GM06990 (cell line): ENCODE measurements around the gene CD300C.
"Not testable (repeated sequence)": the region's sequence is repeated elsewhere in the genome, so short reads cannot be mapped to it uniquely, and the experiment has no call there.

Experiments used
- DNase-seq: peaks from one replicate; pipeline ENCODE4 v3.0.0-alpha.2; 2011; ENCODE audit not compliant: insufficient read length; ENCODE audit errors: extremely low read depth
- H3K27me3 ChIP-seq: replicated peaks from 2 replicates; pipeline ENCODE4 v1.6.0; 2011; ENCODE audit warnings: low read length; ENCODE audit not compliant: control insufficient read depth, insufficient read depth
- H3K36me3 ChIP-seq: 2 replicates; pipeline ENCODE4 v1.5.1; 2011; ENCODE audit warnings: low read length; ENCODE audit not compliant: control insufficient read depth, insufficient read depth
- H3K4me3 ChIP-seq: replicated peaks from 2 replicates; pipeline ENCODE4 v1.5.1; 2011; ENCODE audit warnings: low read depth, mild to moderate bottlenecking, control low read depth, low read length
- TF ChIP-seq, protein P1 (sequence below): IDR thresholded peaks from 2 replicates; pipeline ENCODE4 v1.5.1; 2011; ENCODE audit warnings: low read length, control low read depth, mild to moderate bottlenecking, inconsistent platforms; ENCODE audit not compliant: insufficient read depth, poor library complexity, severe bottlenecking

CD300C gene

DNA sequence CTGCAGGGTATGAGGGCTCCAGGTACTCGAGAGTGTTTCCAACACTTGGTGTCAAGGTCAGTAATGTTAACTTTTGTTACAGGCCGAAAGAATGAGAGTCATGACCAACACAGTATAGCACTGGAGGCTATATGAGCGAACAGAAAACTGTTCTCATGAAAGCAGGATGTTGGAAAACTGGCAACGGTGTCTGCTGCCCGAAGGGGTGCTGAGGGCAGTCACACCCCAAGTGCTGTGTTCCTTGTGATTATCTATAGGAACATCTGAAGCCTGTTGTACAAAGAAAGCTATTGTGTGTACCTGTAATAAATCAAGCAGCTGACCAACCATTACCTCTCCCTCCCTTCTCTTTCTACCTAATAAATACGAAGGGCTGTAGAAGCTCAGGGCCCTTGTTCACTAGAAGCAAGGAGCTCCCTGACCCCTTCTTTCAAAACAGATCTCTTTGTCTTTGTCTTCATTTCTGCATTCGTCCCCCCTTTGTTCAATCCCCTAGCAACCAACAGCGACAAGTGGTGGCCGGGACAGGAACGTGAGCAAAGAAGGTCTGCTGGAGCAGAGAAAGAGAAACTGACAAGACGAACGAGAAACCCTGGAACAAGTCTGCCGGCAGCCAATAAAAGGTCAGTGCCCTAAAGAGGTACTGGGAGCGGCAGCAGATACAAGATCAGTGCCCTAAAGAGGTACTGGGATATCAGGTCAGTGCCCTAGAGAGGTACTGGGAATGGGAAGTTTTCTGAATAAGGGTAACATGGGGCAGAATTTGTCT, 38.6 kb upstream of the CD300C start:
- TF ChIP-seq, protein P1, sequence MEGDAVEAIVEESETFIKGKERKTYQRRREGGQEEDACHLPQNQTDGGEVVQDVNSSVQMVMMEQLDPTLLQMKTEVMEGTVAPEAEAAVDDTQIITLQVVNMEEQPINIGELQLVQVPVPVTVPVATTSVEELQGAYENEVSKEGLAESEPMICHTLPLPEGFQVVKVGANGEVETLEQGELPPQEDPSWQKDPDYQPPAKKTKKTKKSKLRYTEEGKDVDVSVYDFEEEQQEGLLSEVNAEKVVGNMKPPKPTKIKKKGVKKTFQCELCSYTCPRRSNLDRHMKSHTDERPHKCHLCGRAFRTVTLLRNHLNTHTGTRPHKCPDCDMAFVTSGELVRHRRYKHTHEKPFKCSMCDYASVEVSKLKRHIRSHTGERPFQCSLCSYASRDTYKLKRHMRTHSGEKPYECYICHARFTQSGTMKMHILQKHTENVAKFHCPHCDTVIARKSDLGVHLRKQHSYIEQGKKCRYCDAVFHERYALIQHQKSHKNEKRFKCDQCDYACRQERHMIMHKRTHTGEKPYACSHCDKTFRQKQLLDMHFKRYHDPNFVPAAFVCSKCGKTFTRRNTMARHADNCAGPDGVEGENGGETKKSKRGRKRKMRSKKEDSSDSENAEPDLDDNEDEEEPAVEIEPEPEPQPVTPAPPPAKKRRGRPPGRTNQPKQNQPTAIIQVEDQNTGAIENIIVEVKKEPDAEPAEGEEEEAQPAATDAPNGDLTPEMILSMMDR = no peak
- Histone ChIP-seq H3K27me3 (no peaks in the 10 kb centered on the region; the same call in 1 of the 2 replicates), H3K4me3 (no peak overlapping the region), H3K36me3 (no peaks in the 10 kb centered on the region)
- DNase-seq = no peak

- TF ChIP-seq, protein P1 = no peak
- no peak overlapping the region for H3K4me3 ChIP-seq
- no peak for DNase-seq
- H3K36me3 ChIP-seq = no peaks in the 10 kb centered on the region
- no peaks in the 10 kb centered on the region; the same call in 1 of the 2 replicates for H3K27me3 ChIP-seq
Observed at GRCh38 chr17:74582633-74583032, 36.7 kb upstream of the CD300C start.

DNA sequence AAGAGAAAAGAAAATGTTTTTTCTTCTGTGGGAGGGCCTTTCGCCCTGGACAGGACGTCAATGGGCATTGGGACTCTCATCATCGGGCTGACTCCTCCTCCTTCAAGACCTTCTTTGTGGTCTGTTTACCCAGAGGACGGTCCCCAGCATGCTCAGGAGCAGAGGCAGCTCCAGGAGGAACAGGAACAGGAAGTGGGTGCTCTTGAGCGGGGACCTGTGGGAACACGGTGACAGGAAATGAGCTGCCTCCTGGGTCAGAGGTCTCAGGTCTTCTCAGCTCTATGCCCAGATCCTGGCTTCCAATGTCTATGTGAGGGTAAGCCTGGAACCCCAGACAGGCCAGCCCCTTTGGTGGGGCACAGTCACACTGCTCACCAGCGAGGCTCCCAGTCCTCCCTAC, 34.0 kb upstream of the CD300C start:
- Histone ChIP-seq H3K36me3 (no peaks in the 10 kb centered on the region), H3K4me3 (no peak overlapping the region), H3K27me3 (no peaks in the 10 kb centered on the region; the same call in 1 of the 2 replicates)
- DNase-seq = no peak
- TF ChIP-seq, protein P1 = no peak

DNA sequence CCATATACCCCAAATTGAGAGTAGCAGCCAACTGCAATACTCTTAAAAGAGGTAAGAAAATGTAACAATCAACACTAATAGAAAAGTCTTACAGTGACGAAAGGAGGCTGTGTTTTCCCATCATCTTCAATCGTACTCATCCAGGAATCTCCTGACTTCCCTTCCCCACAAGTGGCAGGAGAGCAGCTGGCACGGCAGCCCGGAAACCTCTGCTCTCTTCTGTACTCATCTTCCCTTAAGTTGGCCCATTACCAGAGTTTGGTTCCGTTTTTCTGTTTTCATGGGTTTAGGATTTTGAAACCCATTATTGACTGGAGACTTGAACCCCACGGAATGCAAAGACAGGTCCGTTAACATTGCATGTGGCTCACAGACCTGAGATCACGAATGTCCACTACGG, 33.1 kb upstream of the CD300C start:
- TF ChIP-seq, protein P1 = no peak
- DNase-seq = no peak
- peaks cover 1% of the 10 kb centered on the region; the same call in 1 of the 2 replicates for H3K27me3 ChIP-seq
- H3K36me3 ChIP-seq = no peaks in the 10 kb centered on the region
- no peak overlapping the region for H3K4me3 ChIP-seq

DNA sequence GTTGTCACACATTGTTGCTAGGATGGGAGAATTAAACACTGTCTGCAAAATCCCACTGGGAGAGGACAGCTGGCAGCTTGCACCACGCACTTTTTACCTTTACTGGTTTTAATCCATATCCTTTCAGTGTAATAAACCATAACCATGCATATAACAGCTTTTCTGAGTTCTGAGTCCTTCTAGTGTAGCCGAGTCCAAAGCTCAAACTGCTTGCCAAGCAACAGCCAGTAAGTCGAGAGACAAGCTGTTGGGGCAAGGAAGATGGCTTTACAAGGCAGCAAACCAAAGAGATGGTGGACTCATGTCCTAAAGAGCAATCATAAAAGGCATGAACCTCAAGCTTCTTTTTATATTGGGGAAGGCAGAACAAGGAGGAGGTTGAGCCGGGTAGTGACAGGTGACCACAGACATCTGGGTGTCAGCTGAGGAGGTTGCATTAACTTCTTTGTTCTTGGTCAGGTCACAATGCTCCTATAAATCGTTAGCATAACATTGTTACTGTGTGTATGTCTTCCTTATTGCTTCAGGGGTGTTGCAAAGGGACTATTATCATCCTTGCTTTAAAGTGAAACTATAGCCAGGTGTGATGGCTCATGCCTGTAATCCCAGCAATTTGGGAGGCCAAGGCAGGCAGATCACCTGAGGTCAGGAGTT, 28.7 kb upstream of the CD300C start:
- H3K4me3 ChIP-seq = no peak overlapping the region
- TF ChIP-seq, protein P1 = no peak
- H3K27me3 ChIP-seq = peaks cover 1% of the 10 kb centered on the region
- no peaks in the 10 kb centered on the region for H3K36me3 ChIP-seq
- DNase-seq = no peak

- not testable (repeated sequence) for H3K27me3 ChIP-seq, H3K36me3 ChIP-seq, DNase-seq, H3K4me3 ChIP-seq
Observed at GRCh38 chr17:74573635-74574034, 27.7 kb upstream of the CD300C start.
